ENCODE results near the gene ESRRG.

Gene ESRRG

DNA sequence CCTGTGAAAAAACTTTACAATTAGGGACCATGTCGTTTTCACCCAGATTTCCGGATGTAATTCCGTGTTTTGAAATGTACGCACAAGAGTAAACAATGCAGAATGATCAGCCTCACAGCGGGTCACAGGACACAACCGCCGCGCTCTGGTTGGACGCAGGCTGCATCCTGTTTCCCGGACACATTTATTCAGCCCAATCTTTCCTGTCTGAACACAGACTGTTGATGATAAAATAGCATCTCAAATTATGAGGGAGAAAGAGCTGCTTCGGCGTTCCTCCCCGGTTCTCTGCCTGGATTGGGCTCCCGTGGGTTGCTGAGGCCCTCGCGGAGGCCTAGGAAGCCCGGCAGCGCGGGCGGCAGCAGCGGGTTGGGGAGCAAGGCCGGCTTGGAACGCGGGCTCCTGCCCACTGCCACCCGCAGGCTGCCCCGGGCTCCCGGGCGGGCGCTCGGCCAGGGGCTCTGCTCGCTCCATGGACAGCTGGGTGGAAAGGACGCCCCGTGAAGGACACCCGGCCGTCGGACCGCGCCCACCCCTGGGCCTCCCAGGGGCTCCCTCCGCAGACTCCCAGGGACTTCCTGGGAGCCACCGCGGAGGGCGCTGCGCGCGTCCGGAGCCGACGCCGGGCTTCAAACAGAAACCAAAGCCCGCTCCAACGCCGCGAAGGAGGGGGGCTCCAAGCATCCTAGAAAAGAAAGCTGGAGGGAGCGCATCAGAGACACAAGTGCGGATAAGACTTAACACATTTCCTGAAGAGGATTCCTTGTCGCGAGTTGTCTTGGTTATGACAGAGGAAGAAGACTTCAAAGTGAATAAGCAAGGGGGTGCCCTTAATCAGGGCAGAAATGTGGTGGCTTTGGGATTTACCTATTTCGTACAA is 122.3 kb downstream of the ESRRG start:
- H3K9me2 ChIP-seq (replicated peaks; ENCODE audit: insufficient read depth, low read length) = no peaks in the 10 kb centered on the region
- H3K4me2 ChIP-seq (ENCODE audit: low read depth, low read length, poor library complexity, severe bottlenecking) = no peak overlapping the region
- no peak overlapping the region for H3K4me3 ChIP-seq (ENCODE audit: insufficient read depth, low read length, poor library complexity, severe bottlenecking)
- no peaks in the 10 kb centered on the region for H3K9me3 ChIP-seq (ENCODE audit: insufficient read depth, low read length)
- no peaks in the 10 kb centered on the region for H4K20me1 ChIP-seq (ENCODE audit: low read depth, low read length)
- H3F3A ChIP-seq (ENCODE audit: insufficient read depth) = no peaks in the 10 kb centered on the region
- no peaks in the 10 kb centered on the region for H3K36me3 ChIP-seq (ENCODE audit: low read length)
- no peak for TF ChIP-seq EZH2phosphoT487 (conservative IDR thresholded peaks at IDR 0.05; ENCODE audit: low read length)
- TF ChIP-seq, protein P1, sequence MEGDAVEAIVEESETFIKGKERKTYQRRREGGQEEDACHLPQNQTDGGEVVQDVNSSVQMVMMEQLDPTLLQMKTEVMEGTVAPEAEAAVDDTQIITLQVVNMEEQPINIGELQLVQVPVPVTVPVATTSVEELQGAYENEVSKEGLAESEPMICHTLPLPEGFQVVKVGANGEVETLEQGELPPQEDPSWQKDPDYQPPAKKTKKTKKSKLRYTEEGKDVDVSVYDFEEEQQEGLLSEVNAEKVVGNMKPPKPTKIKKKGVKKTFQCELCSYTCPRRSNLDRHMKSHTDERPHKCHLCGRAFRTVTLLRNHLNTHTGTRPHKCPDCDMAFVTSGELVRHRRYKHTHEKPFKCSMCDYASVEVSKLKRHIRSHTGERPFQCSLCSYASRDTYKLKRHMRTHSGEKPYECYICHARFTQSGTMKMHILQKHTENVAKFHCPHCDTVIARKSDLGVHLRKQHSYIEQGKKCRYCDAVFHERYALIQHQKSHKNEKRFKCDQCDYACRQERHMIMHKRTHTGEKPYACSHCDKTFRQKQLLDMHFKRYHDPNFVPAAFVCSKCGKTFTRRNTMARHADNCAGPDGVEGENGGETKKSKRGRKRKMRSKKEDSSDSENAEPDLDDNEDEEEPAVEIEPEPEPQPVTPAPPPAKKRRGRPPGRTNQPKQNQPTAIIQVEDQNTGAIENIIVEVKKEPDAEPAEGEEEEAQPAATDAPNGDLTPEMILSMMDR (IDR thresholded peaks at IDR 0.05; ENCODE audit: insufficient read depth, low read length, poor library complexity, severe bottlenecking) = no peak
- H3K79me2 ChIP-seq (ENCODE audit: insufficient read depth, low read length) = no peaks in the 10 kb centered on the region
- no peak overlapping the region for H3K9ac ChIP-seq (ENCODE audit: low read length)
- no peak overlapping the region for H2AFZ ChIP-seq (ENCODE audit: low read depth, low read length, severe bottlenecking)
- H3K27ac ChIP-seq (ENCODE audit: low read depth, low read length) = no peak overlapping the region
- no peaks in the 10 kb centered on the region for H3K27me3 ChIP-seq (ENCODE audit: low read length)

GRCh38 chr1:216599851-216600250 is 123.4 kb downstream of the ESRRG start:
- Histone ChIP-seq H3K4me3 (ENCODE audit: insufficient read depth, low read length, poor library complexity, severe bottlenecking) (no peak overlapping the region), H3K4me2 (ENCODE audit: low read depth, low read length, poor library complexity, severe bottlenecking) (no peak overlapping the region), H3K27me3 (ENCODE audit: low read length) (no peaks in the 10 kb centered on the region), H2AFZ (ENCODE audit: low read depth, low read length, severe bottlenecking) (no peak overlapping the region), H4K20me1 (ENCODE audit: low read depth, low read length) (no peaks in the 10 kb centered on the region), H3K79me2 (ENCODE audit: insufficient read depth, low read length) (no peaks in the 10 kb centered on the region), H3K9me3 (ENCODE audit: insufficient read depth, low read length) (no peaks in the 10 kb centered on the region), H3K36me3 (ENCODE audit: low read length) (no peaks in the 10 kb centered on the region), H3F3A (ENCODE audit: insufficient read depth) (no peaks in the 10 kb centered on the region), H3K9me2 (replicated peaks; ENCODE audit: insufficient read depth, low read length) (no peaks in the 10 kb centered on the region), H3K27ac (ENCODE audit: low read depth, low read length) (no peak overlapping the region), H3K9ac (ENCODE audit: low read length) (no peak overlapping the region)
- TF ChIP-seq EZH2phosphoT487 (conservative IDR thresholded peaks at IDR 0.05; ENCODE audit: low read length) = no peak
- TF ChIP-seq, protein P1 (IDR thresholded peaks at IDR 0.05; ENCODE audit: insufficient read depth, low read length, poor library complexity, severe bottlenecking) = no peak

DNA sequence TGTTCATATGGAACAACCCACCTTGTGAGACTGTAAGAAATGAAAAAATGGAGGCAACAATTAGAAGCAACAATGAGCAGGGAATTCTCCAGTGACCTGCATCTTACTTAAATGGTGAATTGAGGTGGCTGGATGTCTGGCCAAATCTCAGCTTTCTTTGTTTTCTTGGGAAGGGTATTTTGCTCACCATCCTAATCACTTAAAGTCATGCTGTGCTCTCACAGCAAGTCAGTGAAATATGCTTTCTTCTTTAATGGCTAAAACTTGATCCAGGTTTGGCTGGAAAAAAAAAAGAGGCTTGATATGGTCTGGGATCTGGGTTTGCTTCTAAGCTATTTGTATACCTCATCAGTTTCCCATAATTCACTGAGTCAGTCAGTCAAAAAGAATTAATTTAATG is 124.8 kb downstream of the ESRRG start:
- TF ChIP-seq, protein P1 (IDR thresholded peaks at IDR 0.05; ENCODE audit: insufficient read depth, low read length, poor library complexity, severe bottlenecking) = no peak
- no peak for TF ChIP-seq EZH2phosphoT487 (conservative IDR thresholded peaks at IDR 0.05; ENCODE audit: low read length)
- Histone ChIP-seq H3K79me2 (ENCODE audit: insufficient read depth, low read length) (no peaks in the 10 kb centered on the region), H3K9ac (ENCODE audit: low read length) (no peak overlapping the region), H3K4me3 (ENCODE audit: insufficient read depth, low read length, poor library complexity, severe bottlenecking) (no peak overlapping the region), H4K20me1 (ENCODE audit: low read depth, low read length) (no peaks in the 10 kb centered on the region), H3K9me3 (ENCODE audit: insufficient read depth, low read length) (no peaks in the 10 kb centered on the region), H3F3A (ENCODE audit: insufficient read depth) (no peaks in the 10 kb centered on the region), H2AFZ (ENCODE audit: low read depth, low read length, severe bottlenecking) (no peak overlapping the region), H3K4me2 (ENCODE audit: low read depth, low read length, poor library complexity, severe bottlenecking) (no peak overlapping the region), H3K27me3 (ENCODE audit: low read length) (no peaks in the 10 kb centered on the region), H3K9me2 (replicated peaks; ENCODE audit: insufficient read depth, low read length) (no peaks in the 10 kb centered on the region), H3K27ac (ENCODE audit: low read depth, low read length) (no peak overlapping the region), H3K36me3 (ENCODE audit: low read length) (no peaks in the 10 kb centered on the region)
